WTC11 (cell line): ENCODE data around the gene FOXJ3. TPM values are rescaled to one million over a fixed set of nuclear protein-coding genes. Genes with fewer than 3 reads are reported as not detected.

ENCODE experiments used
- ATAC-seq: fragments of 200-7000 bp; cut with Tn5 transposase; 2 replicates; pipeline ENCODE4 v1.10.0; 2021; ENCODE audit warnings: mild to moderate bottlenecking, moderate library complexity
- CTCF ChIA-PET: fragments of 300-600 bp; sonication (Branson Sonifier 250); formaldehyde crosslinking; loops from one replicate; lab custom pipeline; 2021; ENCODE audit warnings: antibody characterized with exemption; lab: Charles Lee
- POLR2A ChIA-PET: fragments of 350-600 bp; sonication (Branson Sonifier 250); formaldehyde crosslinking; loops from one replicate; lab custom pipeline; 2021; ENCODE audit warnings: antibody characterized with exemption; lab: Charles Lee
- DNase-seq: peaks from one replicate; pipeline ENCODE4 v3.0.0; 2021; ENCODE audit warnings: low spot score
- H3K27ac Mint-ChIP-seq: 2 replicates; pipeline ENCODE4 v1.8.0; 2021; ENCODE audit warnings: mixed read lengths
- H3K27me3 Mint-ChIP-seq: 2 replicates; pipeline ENCODE4 v1.8.0; 2021; ENCODE audit warnings: low read depth, mild to moderate bottlenecking, moderate library complexity, mixed read lengths
- H3K36me3 Mint-ChIP-seq: 2 replicates; pipeline ENCODE4 v1.8.0; 2021; ENCODE audit warnings: mixed read lengths
- H3K4me1 Mint-ChIP-seq: 2 replicates; pipeline ENCODE4 v1.8.0; 2022; ENCODE audit warnings: mixed read lengths
- H3K4me3 Mint-ChIP-seq: 2 replicates; pipeline ENCODE4 v1.8.0; 2021; ENCODE audit warnings: mild to moderate bottlenecking, moderate library complexity, mixed read lengths
- H3K9me3 Mint-ChIP-seq: 2 replicates; pipeline ENCODE4 v1.8.0; 2021; ENCODE audit warnings: mixed read lengths
- ATF1 ChIP-seq: sonication (generic); formaldehyde crosslinking; IDR thresholded peaks from 2 replicates; pipeline ENCODE4 v1.8.1; 2023; ENCODE audit warnings: mild to moderate bottlenecking, moderate library complexity, missing genetic modification reagents
- ATF2 ChIP-seq: sonication (generic); formaldehyde crosslinking; IDR thresholded peaks from 2 replicates; pipeline ENCODE4 v1.8.1; 2022; ENCODE audit warnings: low read depth, missing genetic modification reagents, borderline replicate concordance
- CREB1 ChIP-seq: sonication (generic); formaldehyde crosslinking; IDR thresholded peaks from 2 replicates; pipeline ENCODE4 v1.8.0; 2023; ENCODE audit warnings: mild to moderate bottlenecking, missing genetic modification reagents
- ERG ChIP-seq: fragments of 250-450 bp; sonication (Bioruptor Pico); IDR thresholded peaks from 2 replicates; pipeline ENCODE4 v1.8.0; 2021; ENCODE audit warnings: mild to moderate bottlenecking
- PRRX2 ChIP-seq: fragments of 250-450 bp; sonication (Bioruptor Pico); IDR thresholded peaks from 2 replicates; pipeline ENCODE4 v1.8.0; 2021; ENCODE audit warnings: mild to moderate bottlenecking
- RORB ChIP-seq: fragments of 250-450 bp; sonication (Bioruptor Pico); IDR thresholded peaks from 2 replicates; pipeline ENCODE4 v1.9.0; 2021; ENCODE audit warnings: mild to moderate bottlenecking
- SP1 ChIP-seq: sonication (generic); formaldehyde crosslinking; conservative IDR thresholded peaks from 2 replicates; pipeline ENCODE4 v1.8.1; 2022; ENCODE audit warnings: missing genetic modification reagents
- STAT6 ChIP-seq: sonication (generic); formaldehyde crosslinking; conservative IDR thresholded peaks from 2 replicates; pipeline ENCODE4 v1.8.1; 2023; ENCODE audit warnings: mild to moderate bottlenecking, low read depth, missing genetic modification reagents, moderate library complexity
- TEAD1 ChIP-seq: sonication (generic); formaldehyde crosslinking; IDR thresholded peaks from 2 replicates; pipeline ENCODE4 v1.8.0; 2022; ENCODE audit warnings: mild to moderate bottlenecking, missing genetic modification reagents
- TP53 ChIP-seq: sonication (generic); formaldehyde crosslinking; IDR thresholded peaks from 2 replicates; pipeline ENCODE4 v1.8.1; 2023; ENCODE audit warnings: mild to moderate bottlenecking, missing genetic modification reagents
- USF1 ChIP-seq: sonication (generic); formaldehyde crosslinking; IDR thresholded peaks from 2 replicates; pipeline ENCODE4 v1.8.0; 2022; ENCODE audit warnings: mild to moderate bottlenecking, missing genetic modification reagents
- ZNF281 ChIP-seq: sonication (generic); formaldehyde crosslinking; IDR thresholded peaks from 2 replicates; pipeline ENCODE4 v1.8.0; 2023; ENCODE audit warnings: mild to moderate bottlenecking, missing genetic modification reagents
- ZNF396 ChIP-seq: fragments of 250-450 bp; sonication (Bioruptor Pico); IDR thresholded peaks from 2 replicates; pipeline ENCODE4 v1.8.0; 2021; ENCODE audit warnings: mild to moderate bottlenecking, moderate library complexity, borderline replicate concordance
- ZNF416 ChIP-seq: fragments of 250-450 bp; sonication (Bioruptor Pico); IDR thresholded peaks from 2 replicates; pipeline ENCODE4 v1.9.0; 2021; ENCODE audit warnings: mild to moderate bottlenecking, inconsistent platforms
- ZNF512 ChIP-seq: sonication (generic); formaldehyde crosslinking; IDR thresholded peaks from 2 replicates; pipeline ENCODE4 v1.8.1; 2022; ENCODE audit warnings: missing genetic modification reagents, borderline replicate concordance
- total RNA-seq: library from RNA; stranded (reverse); gene quantifications from 3 replicates; pipeline ENCODE4 v1.2.3, GENCODE V29; 2021

The FOXJ3 gene
- total RNA-seq, 1 experiment from 2014 or later = 43.3 TPM

GRCh38 chr1:42334240-42335049 lies 590 bp downstream of the FOXJ3 start (continued):
- TF ChIP-seq ZNF281 (CRISPR knock-in tag) = peak; percentile 39; the same call in 1 of the 2 replicates
- TF ChIP-seq ERG (CRISPR knock-in tag) = no peak
- TF ChIP-seq SP1 (CRISPR knock-in tag) = no peak

- TF ChIP-seq ZNF281 (CRISPR knock-in tag) = no peak
- no peak for TF ChIP-seq ATF2 (CRISPR knock-in tag)
- TF ChIP-seq ZNF416 (CRISPR knock-in tag) = no peak
- TF ChIP-seq TP53 (CRISPR knock-in tag) = no peak
- TF ChIP-seq ZNF396 (CRISPR knock-in tag) = no peak
- POLR2A ChIA-PET = interaction anchor here (0.8 kb wide), 1 partner anchor 432 kb away, joined by 3 read pairs; no protein-coding TSS in a partner anchor
- Mint-ChIP-seq H3K4me3 (peak overlapping the region; percentile 95), H3K9me3 (no peaks in the 10 kb centered on the region), H3K4me1 (peaks cover 40% of the 10 kb centered on the region), H3K27ac (peak overlapping the region; percentile 96), H3K36me3 (no peaks in the 10 kb centered on the region), H3K27me3 (no peaks in the 10 kb centered on the region)
- ATAC-seq (no peak), DNase-seq (no peak)
- CTCF ChIA-PET = interaction anchor here (0.6 to 0.8 kb wide), 2 partner anchors 160 to 349 kb away, joined by 3 to 4 read pairs; partner anchors contain the start of gene YBX1
Measured at GRCh38 chr1:42333662-42334239, 1.3 kb downstream of the FOXJ3 start.

- Mint-ChIP-seq H3K27me3 (no peaks in the 10 kb centered on the region), H3K36me3 (no peaks in the 10 kb centered on the region), H3K27ac (0 out of 2 replicates have a peak overlapping the region, but pooled peaks have one; percentile 0), H3K4me1 (peaks cover 45% of the 10 kb centered on the region), H3K9me3 (no peaks in the 10 kb centered on the region), H3K4me3 (peak overlapping the region; percentile 95)
- ChIA-PET CTCF (no interaction called here), POLR2A (no interaction called here)
- no peak for TF ChIP-seq STAT6 (CRISPR knock-in tag)
- no peak for TF ChIP-seq ZNF512
- TF ChIP-seq USF1 (CRISPR knock-in tag) = no peak
- TF ChIP-seq ATF1 (CRISPR knock-in tag) = no peak
- TF ChIP-seq RORB = no peak
- TF ChIP-seq CREB1 (CRISPR knock-in tag) = no peak
- TF ChIP-seq TEAD1 (CRISPR knock-in tag) = no peak
- no peak for TF ChIP-seq PRRX2
- no peak for ATAC-seq
- DNase-seq = no peak
Measured at GRCh38 chr1:42332877-42333276, 2.2 kb downstream of the FOXJ3 start.
